Measurements from ENCODE around the gene CEMIP. TPM values are rescaled to one million over a fixed set of nuclear protein-coding genes. Genes with fewer than 3 reads are reported as not detected.
A peak's percentile ranks its signal among the peaks of the same experiment; 100 is the strongest.

Gene CEMIP
- polyA plus RNA-seq, 1 donor (not counting 4 experiments of a cell fraction or from before 2014, with no cell fraction given), result 2.3 TPM

- peaks cover 23% of the 10 kb centered on the region for H3K4me1 ChIP-seq (ENCODE audit: control insufficient read depth, extremely low read depth, insufficient read depth, low read length)
- DNase-seq (ENCODE audit: low read depth, low spot score), result no peak
- dilution Hi-C loops (cut with MboI; ENCODE audit: extremely low pct_ligation_motif_present, low sequenced_read_pairs), result no loop called here
- no peaks in the 10 kb centered on the region for H3K27me3 ChIP-seq (ENCODE audit: control insufficient read depth, extremely low read depth, insufficient read depth, low read length)
- no peaks in the 10 kb centered on the region for H3K79me2 ChIP-seq (ENCODE audit: control insufficient read depth, insufficient read depth, low read length)
- H3K9me3 ChIP-seq (ENCODE audit: control insufficient read depth, low read depth, low read length), result no peaks in the 10 kb centered on the region
- no peak overlapping the region for H3K27ac ChIP-seq (ENCODE audit: control insufficient read depth, insufficient read depth, low read length)
- no peaks in the 10 kb centered on the region for H3K9me1 ChIP-seq (ENCODE audit: control insufficient read depth, extremely low read depth, insufficient read depth, low read length)
- no peak overlapping the region for H3K4me3 ChIP-seq (ENCODE audit: control insufficient read depth in 2 of 3, extremely low read depth in 1 of 3, insufficient read depth in 2 of 3, low read depth in 1 of 3, low read length in 3 of 3)
- H3K36me3 ChIP-seq (ENCODE audit: control insufficient read depth in 2 of 2, extremely low read depth in 1 of 2, insufficient read depth in 2 of 2, low read length in 2 of 2), result peaks cover 0 to 4% of the 10 kb centered on the region in 2 experiments
- no peak overlapping the region for H3K9ac ChIP-seq (ENCODE audit: control insufficient read depth, extremely low read depth, insufficient read depth, low read length)
- H2AFZ ChIP-seq (ENCODE audit: control insufficient read depth, low read length), result no peak overlapping the region
- no peak overlapping the region for H3K4me2 ChIP-seq (ENCODE audit: control insufficient read depth, extremely low read depth, insufficient read depth, low read depth, low read length)
- peaks cover 3% of the 10 kb centered on the region for H4K20me1 ChIP-seq (ENCODE audit: control insufficient read depth, extremely low read depth, insufficient read depth, low read length)
- FAIRE-seq, result no peak
- TF ChIP-seq, protein P1, sequence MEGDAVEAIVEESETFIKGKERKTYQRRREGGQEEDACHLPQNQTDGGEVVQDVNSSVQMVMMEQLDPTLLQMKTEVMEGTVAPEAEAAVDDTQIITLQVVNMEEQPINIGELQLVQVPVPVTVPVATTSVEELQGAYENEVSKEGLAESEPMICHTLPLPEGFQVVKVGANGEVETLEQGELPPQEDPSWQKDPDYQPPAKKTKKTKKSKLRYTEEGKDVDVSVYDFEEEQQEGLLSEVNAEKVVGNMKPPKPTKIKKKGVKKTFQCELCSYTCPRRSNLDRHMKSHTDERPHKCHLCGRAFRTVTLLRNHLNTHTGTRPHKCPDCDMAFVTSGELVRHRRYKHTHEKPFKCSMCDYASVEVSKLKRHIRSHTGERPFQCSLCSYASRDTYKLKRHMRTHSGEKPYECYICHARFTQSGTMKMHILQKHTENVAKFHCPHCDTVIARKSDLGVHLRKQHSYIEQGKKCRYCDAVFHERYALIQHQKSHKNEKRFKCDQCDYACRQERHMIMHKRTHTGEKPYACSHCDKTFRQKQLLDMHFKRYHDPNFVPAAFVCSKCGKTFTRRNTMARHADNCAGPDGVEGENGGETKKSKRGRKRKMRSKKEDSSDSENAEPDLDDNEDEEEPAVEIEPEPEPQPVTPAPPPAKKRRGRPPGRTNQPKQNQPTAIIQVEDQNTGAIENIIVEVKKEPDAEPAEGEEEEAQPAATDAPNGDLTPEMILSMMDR (optimal IDR thresholded peaks at IDR 0.05 in 1 of 3, IDR thresholded peaks at IDR 0.05 in 1 of 3, conservative IDR thresholded peaks at IDR 0.05 in 1 of 3; ENCODE audit: extremely low read depth in 1 of 3, insufficient read depth in 2 of 3, low read length in 3 of 3), result no peak
- TF ChIP-seq EZH2 (IDR thresholded peaks at IDR 0.05; ENCODE audit: low read length), result no peak
Observed at GRCh38 chr15:80957556-80957955, 178.4 kb downstream of the CEMIP start.

- no peak overlapping the region for H3K4me2 ChIP-seq (ENCODE audit: control insufficient read depth, extremely low read depth, insufficient read depth, low read depth, low read length)
- H3K79me2 ChIP-seq (ENCODE audit: control insufficient read depth, insufficient read depth, low read length), result no peaks in the 10 kb centered on the region
- H3K9me1 ChIP-seq (ENCODE audit: control insufficient read depth, extremely low read depth, insufficient read depth, low read length), result no peaks in the 10 kb centered on the region
- H3K9me3 ChIP-seq (ENCODE audit: control insufficient read depth, low read depth, low read length), result no peaks in the 10 kb centered on the region
- no peak overlapping the region for H3K27ac ChIP-seq (ENCODE audit: control insufficient read depth, insufficient read depth, low read length)
- dilution Hi-C loops (cut with MboI; ENCODE audit: extremely low pct_ligation_motif_present, low sequenced_read_pairs), result no loop called here
- TF ChIP-seq EZH2 (IDR thresholded peaks at IDR 0.05; ENCODE audit: low read length), result no peak
- TF ChIP-seq, protein P1 (optimal IDR thresholded peaks at IDR 0.05 in 1 of 3, IDR thresholded peaks at IDR 0.05 in 1 of 3, conservative IDR thresholded peaks at IDR 0.05 in 1 of 3; ENCODE audit: extremely low read depth in 1 of 3, insufficient read depth in 2 of 3, low read length in 3 of 3), result no peak
- H3K4me3 ChIP-seq (ENCODE audit: control insufficient read depth in 2 of 3, extremely low read depth in 1 of 3, insufficient read depth in 2 of 3, low read depth in 1 of 3, low read length in 3 of 3), result no peak overlapping the region
- peak; percentile 29 for FAIRE-seq
- H3K9ac ChIP-seq (ENCODE audit: control insufficient read depth, extremely low read depth, insufficient read depth, low read length), result no peak overlapping the region
- H3K36me3 ChIP-seq (ENCODE audit: control insufficient read depth in 2 of 2, extremely low read depth in 1 of 2, insufficient read depth in 2 of 2, low read length in 2 of 2), result peaks cover 0 to 4% of the 10 kb centered on the region in 2 experiments
- H4K20me1 ChIP-seq (ENCODE audit: control insufficient read depth, extremely low read depth, insufficient read depth, low read length), result peaks cover 3% of the 10 kb centered on the region
- peaks cover 23% of the 10 kb centered on the region for H3K4me1 ChIP-seq (ENCODE audit: control insufficient read depth, extremely low read depth, insufficient read depth, low read length)
- no peak for DNase-seq (ENCODE audit: low read depth, low spot score)
- no peaks in the 10 kb centered on the region for H3K27me3 ChIP-seq (ENCODE audit: control insufficient read depth, extremely low read depth, insufficient read depth, low read length)
- H2AFZ ChIP-seq (ENCODE audit: control insufficient read depth, low read length), result no peak overlapping the region
Observed at GRCh38 chr15:80957976-80958375, 178.8 kb downstream of the CEMIP start.

Measured in keratinocyte (primary cell).